Superior temporal gyrus (tissue), 1 donor: Measurements from ENCODE around the gene EPOP.

ENCODE experiments used
- DNase-seq: peaks from one replicate; pipeline ENCODE4 v3.0.0-alpha.2; 2016; ENCODE audit errors: extremely low spot score

The EPOP gene

DNA sequence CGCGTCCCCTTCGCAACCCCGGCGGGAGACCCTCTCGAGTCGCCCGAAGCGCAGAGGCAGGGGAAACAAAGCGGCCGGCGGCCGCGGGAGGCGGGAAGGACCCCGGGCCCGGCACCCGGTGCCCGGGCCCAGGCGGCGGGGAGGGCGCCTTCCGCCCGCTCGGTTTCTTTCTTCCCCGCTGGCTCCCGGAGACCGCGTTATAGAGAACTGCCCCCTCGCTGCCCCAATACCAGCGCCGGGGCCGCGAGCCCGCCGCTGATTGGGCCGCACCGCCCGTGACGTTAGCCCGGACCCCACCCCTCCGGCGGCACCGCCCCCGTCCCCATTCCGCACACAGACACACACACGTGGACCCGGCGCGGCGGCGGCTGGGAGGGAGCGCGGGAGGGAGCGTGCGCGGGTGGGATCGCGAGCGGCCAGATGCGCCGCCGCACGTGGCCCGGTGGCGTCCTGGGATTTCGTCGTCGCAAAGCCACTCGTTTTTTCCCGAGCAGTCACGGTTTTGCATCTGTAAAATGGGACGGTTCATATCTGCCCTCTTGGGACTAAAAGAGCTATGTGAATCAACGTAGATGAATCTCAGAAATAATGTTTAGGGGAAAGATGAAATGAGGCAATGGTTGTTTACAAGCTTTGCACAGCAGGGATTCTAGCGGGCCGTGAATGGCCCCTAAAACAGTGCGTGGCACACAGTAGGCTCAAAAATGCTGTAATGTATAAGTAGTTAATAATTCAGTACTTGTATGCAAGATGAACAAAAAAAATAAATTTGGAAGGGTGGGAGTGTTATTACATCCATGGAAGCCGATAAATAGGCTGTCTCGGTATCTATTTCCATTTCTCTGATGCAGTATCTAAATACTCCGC, at the start of gene EPOP:
EPOP (minus strand) TSS at position 209 of the 867 bp plus-strand sequence. CDS start 462 bp downstream, outside the sequence.
- peak; percentile 76 for DNase-seq

DNA sequence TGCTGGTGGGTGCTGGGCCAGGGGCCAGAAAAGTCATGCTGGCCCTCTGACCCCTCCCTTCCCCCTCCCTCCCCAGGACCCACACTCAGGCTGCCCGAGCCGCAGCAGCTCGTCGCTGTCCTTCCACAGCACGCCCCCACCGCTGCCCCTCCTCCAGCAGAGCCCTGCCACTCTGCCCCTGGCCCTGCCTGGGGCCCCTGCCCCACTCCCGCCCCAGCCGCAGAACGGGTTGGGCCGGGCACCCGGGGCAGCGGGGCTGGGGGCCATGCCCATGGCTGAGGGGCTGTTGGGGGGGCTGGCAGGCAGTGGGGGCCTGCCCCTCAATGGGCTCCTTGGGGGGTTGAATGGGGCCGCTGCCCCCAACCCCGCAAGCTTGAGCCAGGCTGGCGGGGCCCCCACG, 47.0 kb upstream of the EPOP start:
- DNase-seq: no peak

DNA sequence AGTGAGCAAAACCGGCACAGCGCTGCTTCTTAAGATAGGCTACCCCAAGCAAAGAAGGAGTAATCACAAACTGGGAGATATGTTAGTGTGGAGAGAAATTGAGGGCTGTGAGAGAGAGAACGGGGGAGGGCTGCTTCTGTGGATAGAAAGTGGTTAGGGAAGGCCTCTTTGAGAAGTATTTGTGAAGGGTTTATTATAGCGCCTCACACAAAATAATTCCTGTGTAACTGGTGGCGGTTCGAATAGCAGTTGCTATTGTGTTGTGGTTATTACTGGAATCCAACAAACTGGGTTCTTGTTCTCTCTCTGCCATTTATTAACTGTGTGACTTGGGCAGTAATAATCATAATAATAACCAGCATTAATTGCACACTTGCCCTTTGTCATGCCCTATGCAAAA, 46.2 kb upstream of the EPOP start:
- DNase-seq: no peak

DNA sequence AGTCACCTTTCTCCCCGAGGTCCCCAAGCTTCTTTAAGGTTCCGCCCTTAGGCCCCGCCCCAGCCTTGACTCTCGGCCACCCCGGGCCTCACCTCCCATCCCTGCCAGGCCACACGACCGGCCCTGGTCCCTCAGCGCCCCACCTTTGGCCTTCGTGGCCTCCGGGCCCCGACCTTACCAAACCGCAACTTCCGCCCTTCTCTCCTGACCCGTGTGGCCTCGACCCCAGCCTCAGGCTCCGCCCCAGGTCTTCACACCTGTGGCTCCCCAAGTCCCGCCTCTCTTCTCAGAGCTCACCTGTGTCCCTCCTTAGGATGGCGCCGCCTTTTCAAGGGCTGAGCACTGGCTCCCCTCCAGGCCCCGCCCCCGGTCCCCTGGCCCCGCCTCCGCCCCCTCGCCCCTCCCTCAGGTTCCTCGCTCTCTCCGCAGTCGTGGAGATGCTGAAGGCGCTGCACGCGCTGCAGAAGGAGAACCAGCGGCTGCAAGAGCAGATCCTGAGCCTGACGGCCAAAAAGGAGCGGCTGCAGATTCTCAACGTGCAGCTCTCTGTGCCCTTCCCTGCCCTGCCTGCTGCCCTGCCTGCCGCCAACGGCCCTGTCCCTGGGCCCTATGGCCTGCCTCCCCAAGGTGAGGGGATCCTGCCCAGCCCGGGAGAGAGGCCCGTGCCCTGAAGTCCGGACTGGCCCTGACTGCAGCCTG, 45.3 kb upstream of the EPOP start:
- DNase-seq: no peak

DNA sequence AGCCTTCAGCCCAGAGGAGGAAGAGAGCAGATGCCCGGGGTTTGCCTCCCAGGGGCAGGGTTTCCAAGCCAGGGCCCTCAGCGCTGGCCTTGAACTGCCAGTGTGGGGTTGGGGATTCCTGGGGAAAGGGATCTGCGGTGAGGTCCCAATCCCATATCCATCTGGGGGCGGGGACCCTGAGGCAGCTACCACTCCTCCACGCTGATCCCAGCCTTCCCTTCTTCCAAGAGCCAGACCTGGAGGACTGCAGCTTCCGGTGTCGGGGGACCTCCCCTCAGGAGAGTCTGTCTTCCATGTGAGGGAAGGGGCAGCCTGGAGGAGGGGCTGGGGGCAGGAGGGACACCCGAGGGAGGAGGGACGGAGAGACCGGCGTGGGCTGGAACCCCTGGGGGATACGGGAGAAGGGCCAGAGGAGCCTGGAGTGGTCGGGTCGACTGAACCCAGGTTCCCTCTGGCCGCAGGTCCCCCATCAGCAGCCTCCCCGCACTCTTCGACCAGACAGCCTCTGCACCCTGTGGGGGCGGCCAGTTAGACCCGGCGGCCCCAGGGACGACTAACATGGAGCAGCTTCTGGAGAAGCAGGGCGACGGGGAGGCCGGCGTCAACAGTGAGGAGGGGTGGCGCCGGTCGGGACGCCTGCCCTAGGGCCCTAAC, 44.7 kb upstream of the EPOP start:
- DNase-seq: no peak

DNA sequence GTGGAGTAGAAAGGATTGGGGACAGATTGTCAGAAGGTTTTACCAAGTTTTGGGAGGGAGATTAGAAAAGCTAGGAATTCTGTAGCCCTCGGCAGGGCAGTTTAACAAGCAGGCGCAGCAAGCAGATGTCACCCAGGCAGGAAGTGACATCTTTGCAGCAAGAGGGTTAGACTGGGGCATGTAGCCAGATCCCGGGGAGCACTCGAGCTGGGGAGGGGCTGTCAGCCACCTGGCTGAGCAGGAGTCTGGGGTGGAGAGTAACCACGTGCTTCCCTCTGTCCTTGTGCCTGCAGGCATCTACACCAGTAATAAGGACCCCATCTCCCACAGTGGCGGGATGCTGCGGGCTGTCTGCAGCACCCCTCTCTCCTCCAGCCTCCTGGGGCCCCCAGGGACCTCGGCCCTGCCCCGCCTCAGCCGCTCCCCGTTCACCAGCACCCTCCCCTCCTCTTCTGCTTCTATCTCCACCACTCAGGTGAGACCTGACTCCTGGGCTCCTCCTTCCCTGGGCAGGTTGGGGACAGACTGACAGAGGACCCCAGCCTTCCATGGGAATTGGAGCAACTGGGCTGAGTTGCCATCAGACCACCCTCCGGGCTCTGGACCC, 42.5 kb upstream of the EPOP start:
- DNase-seq: no peak

DNA sequence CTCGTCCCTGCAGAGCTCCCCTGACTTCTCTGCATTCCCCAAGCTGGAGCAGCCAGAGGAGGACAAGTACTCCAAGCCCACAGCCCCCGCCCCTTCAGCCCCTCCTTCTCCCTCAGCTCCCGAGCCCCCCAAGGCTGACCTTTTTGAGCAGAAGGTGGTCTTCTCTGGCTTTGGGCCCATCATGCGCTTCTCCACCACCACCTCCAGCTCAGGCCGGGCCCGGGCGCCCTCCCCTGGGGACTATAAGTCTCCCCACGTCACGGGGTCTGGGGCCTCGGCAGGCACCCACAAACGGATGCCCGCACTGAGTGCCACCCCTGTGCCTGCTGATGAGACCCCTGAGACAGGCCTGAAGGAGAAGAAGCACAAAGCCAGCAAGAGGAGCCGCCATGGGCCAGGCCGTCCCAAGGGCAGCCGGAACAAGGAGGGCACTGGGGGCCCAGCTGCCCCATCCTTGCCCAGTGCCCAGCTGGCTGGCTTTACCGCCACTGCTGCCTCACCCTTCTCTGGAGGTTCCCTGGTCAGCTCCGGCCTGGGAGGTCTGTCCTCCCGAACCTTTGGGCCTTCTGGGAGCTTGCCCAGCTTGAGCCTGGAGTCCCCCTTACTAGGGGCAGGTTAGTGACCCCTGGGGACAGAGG, 41.7 kb upstream of the EPOP start:
- DNase-seq: no peak

DNA sequence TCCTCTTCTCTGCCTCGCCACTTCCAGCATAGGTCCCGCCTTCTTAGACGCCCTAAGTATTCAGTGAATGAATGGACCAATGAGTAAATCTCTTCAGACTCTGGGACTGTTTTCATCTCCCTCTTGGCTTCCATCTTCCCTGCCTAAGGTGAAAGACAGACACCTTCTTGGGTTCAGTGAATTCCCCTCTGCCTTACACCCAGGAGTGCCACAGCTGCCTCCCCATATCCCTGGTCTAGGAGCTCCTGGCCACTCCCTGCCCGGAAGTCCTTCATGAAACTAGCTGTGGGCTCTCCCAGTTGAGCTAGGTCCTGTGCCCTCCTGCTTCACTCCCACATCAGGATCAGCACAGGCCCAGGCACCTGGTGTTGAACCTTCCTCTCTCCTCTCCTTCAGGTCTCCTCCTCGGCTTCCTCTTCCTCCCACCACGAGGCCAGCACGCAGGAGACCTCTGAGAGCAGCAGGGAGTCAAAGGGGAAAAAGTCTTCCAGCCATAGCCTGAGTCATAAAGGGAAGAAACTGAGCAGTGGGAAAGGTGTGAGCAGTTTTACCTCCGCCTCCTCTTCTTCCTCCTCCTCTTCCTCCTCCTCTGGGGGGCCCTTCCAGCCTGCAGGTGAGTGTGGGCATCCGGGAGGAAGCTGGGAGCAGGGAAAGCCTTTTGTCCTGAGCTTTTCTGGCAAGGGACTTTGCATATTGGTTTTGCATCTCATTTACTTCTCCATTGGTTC, 40.6 kb upstream of the EPOP start:
- DNase-seq: no peak

DNA sequence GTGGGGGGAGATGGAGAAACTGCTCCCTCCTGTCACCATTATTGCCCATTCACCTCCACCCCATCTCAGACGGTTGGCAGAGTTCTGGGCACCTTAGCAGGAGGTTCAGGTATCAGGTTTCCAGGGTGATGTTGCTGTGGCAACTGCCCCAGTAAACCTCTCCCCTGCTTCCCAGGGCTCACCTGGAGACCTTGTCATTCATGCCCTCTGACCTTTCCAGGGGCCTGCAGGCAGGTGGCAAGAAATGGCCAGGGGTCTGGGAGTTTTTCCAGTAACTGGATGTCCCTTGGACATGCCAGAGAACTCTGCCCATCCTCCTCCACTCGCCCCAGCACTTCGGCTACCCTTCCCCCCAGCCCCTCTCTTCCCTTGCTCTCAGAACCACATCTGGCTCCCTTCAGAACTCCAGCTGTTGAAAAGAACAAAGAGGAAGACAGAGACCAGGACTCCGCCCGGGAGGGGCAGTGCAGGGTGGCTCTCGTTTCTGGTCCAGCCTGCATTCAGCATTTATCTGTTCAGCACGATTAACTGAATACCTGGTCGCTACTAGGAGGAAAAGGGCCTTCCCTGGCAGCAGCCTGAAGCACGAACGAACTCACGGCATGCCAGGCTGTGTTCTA, 38.8 kb upstream of the EPOP start:
- no peak for DNase-seq

DNA sequence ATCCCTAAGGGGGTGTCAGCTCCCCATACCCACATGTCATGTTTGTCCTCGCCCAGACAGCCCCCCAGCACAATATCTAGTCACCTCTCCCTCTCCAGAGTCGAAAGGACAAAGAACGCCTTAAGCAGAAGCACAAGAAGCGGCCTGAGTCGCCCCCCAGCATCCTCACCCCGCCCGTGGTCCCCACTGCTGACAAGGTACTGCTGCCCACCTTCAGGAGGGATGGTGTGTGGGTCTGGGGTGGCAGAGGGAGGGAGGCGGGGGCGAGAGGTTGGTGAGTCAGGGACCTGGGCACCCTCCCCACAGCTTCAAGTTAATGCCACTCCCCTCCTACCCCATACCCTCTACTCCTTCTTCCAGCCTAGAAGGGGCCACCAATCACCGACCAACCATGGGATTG, 37.8 kb upstream of the EPOP start:
- no peak for DNase-seq

DNA sequence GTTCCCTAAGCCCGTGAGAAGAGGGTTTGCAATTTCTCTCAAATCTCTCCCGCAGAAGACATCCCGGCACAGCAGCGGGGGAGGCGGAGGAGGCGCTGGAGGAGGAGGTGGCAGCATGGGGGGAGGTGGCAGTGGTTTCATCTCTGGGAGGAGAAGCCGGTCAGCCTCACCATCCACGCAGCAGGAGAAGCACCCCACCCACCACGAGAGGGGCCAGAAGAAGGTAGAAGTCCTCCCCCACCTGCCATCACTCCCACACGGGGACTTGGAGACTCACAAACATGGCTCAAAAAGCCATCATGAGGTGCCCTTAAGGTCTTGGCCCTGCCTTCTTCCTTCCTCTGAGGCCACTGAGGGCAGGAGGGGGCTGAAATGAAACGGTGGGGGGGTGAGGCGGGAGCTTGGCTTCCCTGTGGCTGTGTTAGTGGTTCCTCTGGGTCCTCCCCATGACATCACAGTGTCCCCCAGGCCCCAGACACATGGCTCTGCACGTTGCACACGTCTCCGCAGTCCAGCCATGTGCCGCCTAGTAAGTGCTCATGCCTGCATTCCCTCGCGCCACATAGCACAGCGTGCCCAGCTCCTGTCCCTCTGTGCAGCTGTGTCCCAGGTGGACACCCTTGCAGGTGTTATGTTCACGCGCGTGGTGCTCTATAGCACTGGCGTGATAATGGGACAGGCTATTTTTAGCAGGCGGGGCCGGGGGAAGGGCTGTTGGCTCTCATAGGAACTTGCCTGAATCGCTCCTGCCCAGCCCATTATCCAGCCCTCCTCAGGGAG, 37.2 kb upstream of the EPOP start:
- DNase-seq: no peak

DNA sequence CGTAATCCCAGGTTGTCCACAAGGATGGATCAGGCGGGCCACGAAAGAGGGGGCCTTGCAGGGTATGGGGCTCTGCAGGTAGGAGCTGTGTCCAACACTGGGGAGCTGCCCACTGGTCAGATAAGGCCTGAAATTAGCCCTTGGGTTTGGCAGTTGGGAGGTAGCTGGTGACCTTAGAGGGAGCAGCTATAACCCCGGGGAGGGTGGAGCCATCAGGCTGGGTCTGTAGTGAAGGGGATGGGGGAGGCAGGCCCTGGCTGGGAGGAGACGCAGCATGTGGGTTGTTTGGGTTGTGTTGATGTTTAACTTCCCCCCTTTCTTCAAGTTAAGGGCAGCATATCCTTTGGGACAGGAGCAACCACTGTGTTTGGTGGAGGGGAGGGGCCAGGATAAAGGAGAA, 36.2 kb upstream of the EPOP start:
- no peak for DNase-seq

DNA sequence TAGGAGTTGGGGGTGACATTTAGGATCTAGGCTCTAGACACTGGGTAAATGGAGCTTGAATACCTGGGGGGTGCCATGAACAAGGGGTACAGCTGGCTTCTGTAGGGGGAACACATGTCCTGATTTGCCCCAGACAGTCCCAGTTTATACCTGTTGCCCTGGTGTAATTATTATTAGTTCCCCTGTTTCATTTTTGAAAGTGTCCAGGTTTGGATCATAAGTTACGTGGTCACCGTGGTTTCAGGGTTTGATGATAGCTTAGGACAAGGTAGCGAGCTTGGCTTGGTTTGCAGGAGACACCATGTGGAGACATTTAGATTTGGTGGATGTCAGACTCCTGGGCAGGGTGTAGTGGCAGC, 35.8 kb upstream of the EPOP start:
- DNase-seq: no peak

DNA sequence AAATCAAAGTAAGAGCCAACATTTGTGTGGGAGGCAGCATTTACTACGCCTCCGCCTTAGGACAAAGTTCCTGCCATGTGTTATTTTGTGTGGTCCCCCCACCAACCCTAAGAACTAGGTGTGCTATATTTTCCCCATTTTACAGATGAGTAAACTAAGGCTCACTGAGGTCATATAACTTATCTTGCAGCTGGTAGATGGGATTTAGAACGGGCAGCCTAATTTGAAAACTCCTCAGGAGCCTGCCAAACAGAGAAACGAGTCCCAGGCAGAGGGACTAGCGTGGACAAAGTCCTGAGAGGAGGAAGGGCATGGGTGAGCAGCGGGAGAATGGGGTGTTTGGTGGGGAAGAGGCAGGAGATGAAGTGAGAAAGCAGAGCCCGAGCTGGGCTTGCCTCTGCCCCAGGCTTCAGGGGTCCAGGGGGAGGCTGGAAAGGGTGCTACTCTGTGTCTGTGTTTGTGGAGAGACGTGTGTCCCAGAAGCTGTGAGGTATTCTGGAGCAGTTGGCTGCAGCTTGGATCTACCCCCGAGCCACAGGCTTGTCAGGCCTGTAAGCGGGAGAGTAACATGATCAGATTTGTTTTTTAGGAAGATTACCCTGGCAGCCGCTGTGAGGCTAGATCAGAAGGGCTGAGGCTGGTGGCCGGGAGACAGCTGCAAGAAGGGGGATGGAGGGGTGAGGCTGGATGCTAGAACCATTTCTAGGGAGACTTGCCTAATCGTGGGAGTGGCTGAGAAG, 35.3 kb upstream of the EPOP start:
- no peak for DNase-seq

DNA sequence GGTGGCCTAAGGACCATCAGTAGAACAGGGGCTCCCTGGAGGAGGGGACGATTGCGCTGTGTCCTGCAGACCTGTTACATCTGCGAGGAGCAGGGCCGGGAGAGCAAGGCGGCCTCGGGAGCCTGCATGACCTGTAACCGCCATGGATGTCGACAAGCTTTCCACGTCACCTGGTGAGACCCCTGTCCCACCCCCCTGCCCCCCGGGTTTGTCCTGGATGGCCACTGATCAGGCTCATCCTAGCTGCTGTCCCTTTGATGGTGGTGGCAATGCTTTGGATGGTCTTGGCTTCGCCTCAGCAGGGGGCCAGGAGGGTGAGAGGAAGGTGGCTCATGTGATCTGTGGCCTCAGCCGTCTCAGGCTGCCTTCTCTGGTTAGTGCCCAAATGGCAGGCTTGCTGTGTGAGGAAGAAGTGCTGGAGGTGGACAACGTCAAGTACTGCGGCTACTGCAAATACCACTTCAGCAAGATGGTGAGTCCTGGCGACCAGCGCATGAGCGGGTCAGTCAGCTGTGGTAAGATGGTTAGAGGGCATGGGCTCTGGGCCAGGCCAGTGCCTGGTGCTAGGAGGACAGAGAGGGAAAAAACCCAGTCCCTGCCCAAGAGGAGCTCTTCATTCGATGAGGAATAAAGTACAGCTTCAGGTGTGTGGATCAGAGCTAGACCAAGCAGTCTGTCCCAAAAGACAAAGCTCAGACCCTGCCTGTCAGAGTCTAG, 34.5 kb upstream of the EPOP start:
- DNase-seq: no peak

DNA sequence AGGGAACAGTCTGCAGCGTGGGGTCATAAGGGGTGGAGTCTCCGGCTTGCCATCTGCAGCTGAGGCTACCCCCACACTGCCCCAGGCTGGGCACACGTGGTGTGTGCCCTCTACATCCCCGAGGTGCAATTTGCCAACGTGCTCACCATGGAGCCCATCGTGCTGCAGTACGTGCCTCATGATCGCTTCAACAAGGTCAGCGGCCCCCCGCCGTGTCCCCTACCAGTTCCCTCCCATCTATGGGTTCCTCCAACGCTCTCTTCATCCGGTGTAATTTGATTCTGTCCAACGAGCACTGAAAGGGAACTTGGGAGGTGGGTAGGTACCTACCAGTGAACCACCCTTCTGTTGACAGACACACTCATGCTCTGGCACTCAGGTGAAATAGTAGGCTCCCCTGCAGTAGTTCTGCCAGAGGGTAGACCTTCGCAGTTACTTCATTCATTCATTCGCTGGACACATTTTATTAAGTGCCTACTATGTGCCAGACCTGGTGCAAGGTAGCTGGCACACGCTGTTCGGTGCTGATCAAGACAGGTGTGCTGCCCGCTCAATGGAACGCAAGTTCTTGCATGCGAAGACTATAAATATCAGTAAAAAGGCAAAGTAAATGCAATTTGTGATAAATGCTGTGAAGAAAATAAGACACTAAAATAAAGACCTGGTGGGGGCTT, 33.1 kb upstream of the EPOP start:
- no peak for DNase-seq

DNA sequence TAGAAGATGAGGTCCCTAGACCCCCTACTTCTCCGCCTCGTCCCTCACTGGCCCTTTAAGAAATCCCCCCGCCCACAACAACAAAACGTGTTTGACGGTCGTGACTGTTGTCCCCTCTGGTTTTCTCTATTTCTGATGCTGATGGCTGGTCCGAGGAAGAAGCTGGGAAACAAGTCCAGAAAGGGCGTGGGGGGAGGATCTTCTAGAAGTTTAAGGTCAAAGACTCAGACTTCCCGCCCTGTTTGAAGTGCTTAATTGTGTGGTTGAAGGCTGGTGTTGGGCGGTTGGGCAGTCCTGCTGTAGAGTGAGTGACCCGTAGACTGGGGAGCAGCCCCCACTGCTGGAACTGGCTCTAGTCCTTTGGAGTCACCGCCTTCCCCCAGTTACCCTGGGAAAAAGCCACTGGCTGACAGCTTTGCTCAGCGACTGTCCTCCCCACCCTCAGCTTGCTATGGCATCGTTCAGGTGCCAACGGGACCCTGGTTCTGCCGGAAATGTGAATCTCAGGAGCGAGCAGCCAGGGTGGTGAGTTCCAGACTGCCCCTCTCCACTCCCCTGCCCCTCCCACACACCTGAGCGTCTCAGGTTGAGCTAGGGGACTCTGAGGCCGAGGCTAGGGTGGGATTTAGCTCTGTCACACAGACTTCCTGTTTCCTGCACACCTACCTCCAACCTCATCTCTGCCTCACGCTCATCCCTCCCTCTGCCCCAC, 31.9 kb upstream of the EPOP start:
- no peak for DNase-seq
